Lower lobe of right lung (tissue), 2 donors: Measurements from ENCODE around the gene C16orf95. TPM values are rescaled to one million over a fixed set of nuclear protein-coding genes. Genes with fewer than 3 reads are reported as not detected.

Experiments used
- ATAC-seq, 2 donors: fragments of 200-7000 bp; cut with Tn5 transposase; one replicate each; pipeline ENCODE4 v1.9.1; 2020 to 2022; ENCODE audit warnings: mild to moderate bottlenecking in 2 of 2, moderate library complexity in 2 of 2
- DNase-seq: peaks from one replicate; pipeline ENCODE4 v3.0.0-alpha.2; 2020
- H3K27ac ChIP-seq: fragments of 200-600 bp; one replicate; pipeline ENCODE4 v1.8.0; 2022
- H3K27me3 ChIP-seq: fragments of 200-600 bp; one replicate; pipeline ENCODE4 v1.8.0; 2022; ENCODE audit warnings: low read depth
- H3K36me3 ChIP-seq: fragments of 200-600 bp; one replicate; pipeline ENCODE4 v1.8.0; 2022; ENCODE audit warnings: mild to moderate bottlenecking
- H3K4me1 ChIP-seq: fragments of 200-600 bp; one replicate; pipeline ENCODE4 v1.8.0; 2022
- H3K4me3 ChIP-seq: fragments of 200-600 bp; one replicate; pipeline ENCODE4 v1.8.0; 2022; ENCODE audit warnings: mild to moderate bottlenecking
- H3K9me3 ChIP-seq: fragments of 200-600 bp; one replicate; pipeline ENCODE4 v1.8.0; 2022
- CTCF ChIP-seq: fragments of 200-600 bp; IDR thresholded peaks from one replicate; pipeline ENCODE4 v1.8.0; 2022; ENCODE audit warnings: antibody characterized with exemption, mild to moderate bottlenecking
- intact Hi-C: fragments of 100-400 bp; cut with DNase I; formaldehyde crosslinking; loops from one replicate; pipeline ENCODE4 v1.11.0; 2022
- total RNA-seq: library from RNA; stranded (reverse); fragmentation: NEBNext Ultra II Directional; extraction: Animal tissue kit (Norgen Biotek cat#: 25700); gene quantifications from one replicate; pipeline ENCODE4 v1.2.1, GENCODE V29; 2021
- donor health status: DM: no; HTN: yes; CAD: no; lungs with severe emphysema.

C16orf95 gene
- total RNA-seq, 1 donor from 2014 or later = 3.0 TPM

- no peak for DNase-seq
- no peak for ATAC-seq
- H3K27me3 ChIP-seq = no peaks in the 10 kb centered on the region
- H3K27ac ChIP-seq = no peak overlapping the region
- no peaks in the 10 kb centered on the region for H3K9me3 ChIP-seq
- peaks cover 42% of the 10 kb centered on the region for H3K36me3 ChIP-seq
- H3K4me1 ChIP-seq = peaks cover 25% of the 10 kb centered on the region
- intact Hi-C loops = no loop called here
- H3K4me3 ChIP-seq = no peak overlapping the region
- no peak for TF ChIP-seq CTCF
These were observed 44.9 kb upstream of the C16orf95 start for GRCh38 chr16:87361916-87362619.

DNA sequence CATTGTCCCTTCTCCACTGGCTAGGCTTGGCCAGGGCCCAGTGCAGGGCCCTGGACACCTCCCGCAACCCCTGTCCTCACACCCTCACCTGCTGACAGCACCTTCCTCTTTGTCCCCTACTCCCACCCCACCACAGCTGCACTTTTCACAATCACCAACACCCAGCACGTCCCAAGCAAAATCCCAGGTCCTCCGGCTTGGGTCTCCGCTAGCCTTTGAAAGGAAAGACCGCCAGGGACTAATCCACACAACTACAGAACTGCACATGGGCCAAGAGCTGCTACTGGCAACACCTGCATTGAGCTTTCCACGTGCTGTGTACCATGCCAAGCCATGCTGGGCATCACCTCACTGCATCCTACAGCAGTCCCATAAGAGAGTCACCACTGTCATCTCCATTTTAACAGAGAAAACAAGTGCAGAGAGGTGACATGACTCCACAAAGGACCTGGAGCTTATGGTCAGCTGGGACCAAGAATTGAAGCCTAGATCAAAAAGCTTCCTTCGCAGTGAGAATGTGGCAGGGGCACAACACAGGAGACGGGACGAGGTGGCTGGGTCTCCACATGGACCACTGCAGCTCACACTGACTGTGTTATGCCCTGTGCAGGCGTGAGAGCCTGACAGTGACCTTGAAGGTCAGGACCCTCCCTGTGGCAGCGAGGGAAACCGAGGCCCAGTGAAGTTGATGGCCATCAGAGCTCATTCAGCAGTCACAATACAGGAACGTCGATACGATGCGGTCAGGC lies 43.8 kb upstream of the C16orf95 start:
- TF ChIP-seq CTCF = no peak
- H3K4me1 ChIP-seq = peaks cover 25% of the 10 kb centered on the region
- ATAC-seq (no peak), DNase-seq (no peak)
- peaks cover 52% of the 10 kb centered on the region for H3K36me3 ChIP-seq
- no peaks in the 10 kb centered on the region for H3K9me3 ChIP-seq
- no peak overlapping the region for H3K4me3 ChIP-seq
- no peaks in the 10 kb centered on the region for H3K27me3 ChIP-seq
- intact Hi-C loops = no loop called here
- H3K27ac ChIP-seq = no peak overlapping the region

DNA sequence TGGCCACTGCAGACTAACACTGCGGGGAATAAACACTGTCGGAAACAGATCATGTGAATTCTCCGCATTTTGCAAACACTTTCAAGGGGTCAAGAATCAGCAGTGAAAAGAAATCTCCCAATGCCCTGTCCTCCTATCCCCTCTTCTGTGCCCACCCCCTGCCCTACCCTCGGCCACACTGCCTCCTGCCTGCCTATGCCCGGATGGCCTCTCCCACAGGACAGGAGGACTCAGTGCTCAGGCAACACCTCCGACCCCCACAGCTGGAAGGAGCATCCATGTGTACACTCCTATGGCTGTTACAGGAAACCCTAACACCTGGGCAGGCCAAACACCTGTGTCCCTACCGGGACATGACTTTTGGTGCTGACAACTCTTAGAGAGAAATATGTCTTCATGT lies 41.9 kb upstream of the C16orf95 start:
- intact Hi-C loops = no loop called here
- peaks cover 53% of the 10 kb centered on the region for H3K36me3 ChIP-seq
- DNase-seq = no peak
- H3K4me3 ChIP-seq = no peak overlapping the region
- H3K4me1 ChIP-seq = peaks cover 16% of the 10 kb centered on the region
- no peak for ATAC-seq
- H3K9me3 ChIP-seq = no peaks in the 10 kb centered on the region
- no peak for TF ChIP-seq CTCF
- H3K27me3 ChIP-seq = no peaks in the 10 kb centered on the region
- no peak overlapping the region for H3K27ac ChIP-seq

GRCh38 chr16:87358696-87359095 lies 41.5 kb upstream of the C16orf95 start:
- peaks cover 53% of the 10 kb centered on the region for H3K36me3 ChIP-seq
- no peak overlapping the region for H3K27ac ChIP-seq
- H3K4me1 ChIP-seq = peaks cover 12% of the 10 kb centered on the region
- no peak for TF ChIP-seq CTCF
- ATAC-seq (no peak), DNase-seq (no peak)
- H3K9me3 ChIP-seq = no peaks in the 10 kb centered on the region
- intact Hi-C loops = no loop called here
- H3K27me3 ChIP-seq = no peaks in the 10 kb centered on the region
- H3K4me3 ChIP-seq = no peak overlapping the region

GRCh38 chr16:87358250-87358649 lies 41.1 kb upstream of the C16orf95 start:
- DNase-seq (no peak), ATAC-seq (no peak)
- Histone ChIP-seq H3K9me3 (no peaks in the 10 kb centered on the region), H3K27ac (no peak overlapping the region), H3K27me3 (no peaks in the 10 kb centered on the region), H3K4me3 (no peak overlapping the region), H3K36me3 (peaks cover 55% of the 10 kb centered on the region), H3K4me1 (peaks cover 8% of the 10 kb centered on the region)
- intact Hi-C loops = no loop called here
- no peak for TF ChIP-seq CTCF
